H1 (cell line): ENCODE data around the gene SLIT3. TPM values are rescaled to one million over a fixed set of nuclear protein-coding genes. Genes with fewer than 3 reads are reported as not detected.

ENCODE experiments used
- CTCF ChIA-PET: fragments of 300-600 bp; sonication (Branson Sonifier 250); formaldehyde crosslinking; loops from one replicate; lab custom pipeline; 2021; ENCODE audit not compliant: partially characterized antibody; lab: Charles Lee
- POLR2A ChIA-PET: fragments of 300-600 bp; sonication (Branson Sonifier 250); formaldehyde crosslinking; loops from one replicate; lab custom pipeline; 2021; ENCODE audit warnings: inconsistent platforms; ENCODE audit not compliant: partially characterized antibody; lab: Charles Lee
- DNase-seq, 2 experiments: peaks; one replicate each; pipeline versions ENCODE4 v3.0.0 to v3.0.0-alpha.2; 2010 to 2022; ENCODE audit warnings: low spot score in 2 of 2, low read depth in 1 of 2, mixed read lengths in 1 of 2
- FAIRE-seq: peaks from 2 replicates; lab custom pipeline; 2011; peaks lifted over from hg19 to GRCh38; lab: Jason Lieb, UNC
- H2AFZ ChIP-seq: 2 replicates; pipeline ENCODE4 v1.8.1; 2012; ENCODE audit warnings: low read length, inconsistent platforms
- H2AK5ac ChIP-seq: 2 replicates; pipeline ENCODE4 v1.6.1; 2013; ENCODE audit warnings: low read depth, low read length
- H2BK120ac ChIP-seq: replicated peaks from 2 replicates; pipeline ENCODE3; 2013; ENCODE audit warnings: low read depth, low read length, inconsistent platforms
- H2BK12ac ChIP-seq: 2 replicates; pipeline ENCODE4 v1.6.1; 2013; ENCODE audit warnings: low read depth, low read length
- H2BK15ac ChIP-seq: 2 replicates; pipeline ENCODE4 v1.6.1; 2013; ENCODE audit warnings: low read length
- H2BK20ac ChIP-seq: 2 replicates; pipeline ENCODE4 v1.6.1; 2013; ENCODE audit warnings: low read length
- H2BK5ac ChIP-seq: 2 replicates; pipeline ENCODE4 v1.6.1; 2013; ENCODE audit warnings: low read depth, low read length
- H3K14ac ChIP-seq: 2 replicates; pipeline ENCODE4 v1.6.1; 2013; ENCODE audit warnings: inconsistent platforms; ENCODE audit not compliant: insufficient read length
- H3K18ac ChIP-seq: 2 replicates; pipeline ENCODE4 v1.6.1; 2013; ENCODE audit warnings: low read length; ENCODE audit errors: extremely low read depth
- H3K23ac ChIP-seq: 2 replicates; pipeline ENCODE4 v1.6.1; 2013; ENCODE audit warnings: inconsistent platforms; ENCODE audit not compliant: insufficient read length
- H3K23me2 ChIP-seq: 2 replicates; pipeline ENCODE4 v1.6.1; 2013; ENCODE audit warnings: low read depth, low read length
- H3K27ac ChIP-seq: 2 replicates; pipeline ENCODE4 v1.6.1; 2011; ENCODE audit warnings: low read depth, low read length, inconsistent platforms
- H3K27me3 ChIP-seq, 4 experiments: replicated peaks in 1 of 4; 1 replicate in 1 of 4; 2 replicates in 3 of 4; pipeline versions ENCODE4 v1.6.1 to v1.8.1; 2011 to 2013; ENCODE audit warnings: low read length in 3 of 4, mild to moderate bottlenecking in 3 of 4, inconsistent platforms in 2 of 4, mixed read lengths in 2 of 4, moderate library complexity in 1 of 4; ENCODE audit not compliant: control insufficient read depth in 3 of 4, insufficient read depth in 3 of 4; ENCODE audit errors: extremely low read depth in 1 of 4
- H3K36me3 ChIP-seq, 4 experiments: 2 replicates each; pipeline versions ENCODE4 v1.6.1 to v1.8.1; 2011 to 2013; ENCODE audit warnings: mild to moderate bottlenecking in 4 of 4, low read length in 3 of 4, moderate library complexity in 2 of 4, control low read depth in 1 of 4, inconsistent platforms in 1 of 4; ENCODE audit not compliant: insufficient read depth in 4 of 4, control insufficient read depth in 2 of 4
- H3K4ac ChIP-seq: replicated peaks from 2 replicates; pipeline ENCODE3; 2013; ENCODE audit warnings: low read length, low read depth, mixed read lengths, inconsistent platforms; ENCODE audit not compliant: insufficient read length
- H3K4me1 ChIP-seq, 4 experiments: replicated peaks in 1 of 4; 1 replicate in 1 of 4; 2 replicates in 3 of 4; pipeline versions ENCODE4 v1.6.1 to v1.8.1; 2011 to 2013; ENCODE audit warnings: low read length in 3 of 4, inconsistent platforms in 2 of 4, mixed read lengths in 1 of 4; ENCODE audit not compliant: insufficient read depth in 4 of 4, control insufficient read depth in 3 of 4
- H3K4me2 ChIP-seq, 2 experiments: 2 replicates each; pipeline versions ENCODE4 v1.6.1 to v1.8.1; 2011 to 2013; ENCODE audit warnings: low read depth in 2 of 2, low read length in 2 of 2, control low read depth in 1 of 2, inconsistent platforms in 1 of 2, mild to moderate bottlenecking in 1 of 2; ENCODE audit not compliant: insufficient read depth in 1 of 2
- H3K4me3 ChIP-seq, 4 experiments: fragments of 200-600, 300-600 bp in 1 of 4; sonication (generic), shearing (Covaris generic), sonication (Bioruptor Twin) in 1 of 4; 2 replicates each; pipeline versions ENCODE4 v1.5.1 to v1.8.1; 2011 to 2016; ENCODE audit warnings: low read length in 4 of 4, low read depth in 3 of 4, control low read depth in 2 of 4, inconsistent platforms in 2 of 4, mild to moderate bottlenecking in 2 of 4, mixed read lengths in 1 of 4, moderate library complexity in 1 of 4; ENCODE audit not compliant: insufficient read depth in 2 of 4; ENCODE audit errors: extremely low read depth in 1 of 4
- H3K56ac ChIP-seq: replicated peaks from 2 replicates; pipeline ENCODE3; 2013; ENCODE audit warnings: low read depth, mild to moderate bottlenecking, mixed read lengths, low read length, inconsistent platforms; ENCODE audit not compliant: insufficient read length
- H3K79me1 ChIP-seq: 2 replicates; pipeline ENCODE4 v1.6.1; 2013; ENCODE audit warnings: low read depth, low read length, control low read depth
- H3K79me2 ChIP-seq, 2 experiments: 2 replicates each; pipeline versions ENCODE4 v1.6.1 to v1.8.1; 2012 to 2013; ENCODE audit warnings: low read length in 2 of 2, mild to moderate bottlenecking in 2 of 2, inconsistent platforms in 1 of 2; ENCODE audit not compliant: insufficient read depth in 2 of 2, control insufficient read depth in 1 of 2
- H3K9ac ChIP-seq, 4 experiments: replicated peaks in 1 of 4; 1 replicate in 1 of 4; 2 replicates in 3 of 4; pipeline versions ENCODE4 v1.6.1 to v1.8.1; 2011 to 2013; ENCODE audit warnings: low read depth in 3 of 4, low read length in 3 of 4, control low read depth in 2 of 4, mild to moderate bottlenecking in 2 of 4, moderate library complexity in 2 of 4, inconsistent platforms in 1 of 4; ENCODE audit errors: extremely low read depth in 1 of 4
- H3K9me3 ChIP-seq, 2 experiments: 2 replicates each; pipeline versions ENCODE4 v1.6.1 to v1.8.1; 2012 to 2013; ENCODE audit warnings: mild to moderate bottlenecking in 2 of 2, moderate library complexity in 2 of 2, control low read depth in 1 of 2, inconsistent platforms in 1 of 2, low read depth in 1 of 2, low read length in 1 of 2, mixed read lengths in 1 of 2; ENCODE audit not compliant: insufficient read depth in 2 of 2
- H4K20me1 ChIP-seq, 2 experiments: replicated peaks in 1 of 2; 2 replicates each; pipeline versions ENCODE3 to v1.8.1; 2011 to 2013; ENCODE audit warnings: inconsistent platforms in 2 of 2, low read length in 2 of 2, mild to moderate bottlenecking in 1 of 2; ENCODE audit not compliant: insufficient read depth in 2 of 2, control insufficient read depth in 1 of 2
- H4K5ac ChIP-seq: 2 replicates; pipeline ENCODE4 v1.6.1; 2013; ENCODE audit warnings: low read length, low read depth, mixed read lengths, inconsistent platforms; ENCODE audit not compliant: insufficient read length
- H4K8ac ChIP-seq: 2 replicates; pipeline ENCODE4 v1.8.0; 2013; ENCODE audit warnings: mild to moderate bottlenecking, moderate library complexity, low read length, inconsistent platforms; ENCODE audit not compliant: insufficient read depth; ENCODE audit errors: extremely low read depth
- H4K91ac ChIP-seq: replicated peaks from 2 replicates; pipeline ENCODE3; 2013; ENCODE audit warnings: low read length, mixed read lengths, inconsistent platforms; ENCODE audit not compliant: insufficient read length
- ATF2 ChIP-seq: IDR thresholded peaks from 2 replicates; pipeline ENCODE4 v1.6.1; 2012; ENCODE audit warnings: low read length, inconsistent platforms
- BRCA1 ChIP-seq: IDR thresholded peaks from 2 replicates; pipeline ENCODE4 v1.6.1; 2012; ENCODE audit warnings: low read depth, low read length, improper control_type of control experiment
- CHD2 ChIP-seq: IDR thresholded peaks from 2 replicates; pipeline ENCODE4 v1.6.1; 2012; ENCODE audit warnings: low read length, improper control_type of control experiment
- EGR1 ChIP-seq: IDR thresholded peaks from 2 replicates; pipeline ENCODE4 v1.6.1; 2011; ENCODE audit warnings: low read depth, low read length, borderline replicate concordance
- JUN ChIP-seq: IDR thresholded peaks from 2 replicates; pipeline ENCODE4 v1.6.1; 2011; ENCODE audit warnings: low read depth, mild to moderate bottlenecking, improper control_type of control experiment, low read length
- POLR2A ChIP-seq, 2 experiments: IDR thresholded peaks; 1 replicate in 1 of 2; 2 replicates in 1 of 2; pipeline ENCODE4 v1.6.1; 2011; ENCODE audit warnings: low read depth in 2 of 2, low read length in 2 of 2, mild to moderate bottlenecking in 2 of 2; ENCODE audit errors: control extremely low read depth in 1 of 2
- POLR2AphosphoS5 ChIP-seq: IDR thresholded peaks from 2 replicates; pipeline ENCODE4 v1.6.1; 2011; ENCODE audit warnings: low read depth, low read length
- RAD21 ChIP-seq, 2 experiments: IDR thresholded peaks in 1 of 2; conservative IDR thresholded peaks in 1 of 2; 2 replicates each; pipeline ENCODE4 v1.6.1; 2011; ENCODE audit warnings: low read depth in 2 of 2, low read length in 2 of 2, improper control_type of control experiment in 1 of 2, inconsistent platforms in 1 of 2, mild to moderate bottlenecking in 1 of 2, moderate library complexity in 1 of 2
- RXRA ChIP-seq: IDR thresholded peaks from 2 replicates; pipeline ENCODE4 v1.6.1; 2011; ENCODE audit warnings: low read depth, mild to moderate bottlenecking, low read length, moderate library complexity; ENCODE audit not compliant: insufficient read depth
- TAF1 ChIP-seq: IDR thresholded peaks from 2 replicates; pipeline ENCODE4 v1.6.1; 2011; ENCODE audit warnings: mild to moderate bottlenecking, low read depth, low read length
- USF2 ChIP-seq: IDR thresholded peaks from 2 replicates; pipeline ENCODE4 v1.6.1; 2011; ENCODE audit warnings: low read length, improper control_type of control experiment
- WGBS, 2 experiments: shearing (Covaris generic) in 1 of 2; methylation state at CpG; one replicate each; pipeline versions ENCODE4 v1.1.6 to v1.1.7; 2013 to 2015; ENCODE audit warnings: low lambda C conversion rate in 2 of 2, mixed read lengths in 2 of 2, inconsistent platforms in 1 of 2, low coverage in 1 of 2, missing lambda C conversion rate in 1 of 2; ENCODE audit not compliant: insufficient replicate concordance in 2 of 2, insufficient coverage in 1 of 2, insufficient read length in 1 of 2; ENCODE audit errors: extremely low coverage in 1 of 2, missing lambda C conversion rate in 1 of 2; 5-methylcytosine and 5-hydroxymethylcytosine counted together
- polyA plus RNA-seq, 7 experiments: library from polyadenylated mRNA; depleted of rRNA in 3 of 7; stranded (reverse) in 5 of 7; unstranded in 2 of 7; fragments of >200 nt in 5 of 7; fragments of 200-250 nt in 2 of 7; gene quantifications; 1 replicate in 5 of 7; 2 replicates in 1 of 7; 4 replicates in 1 of 7; pipeline versions ENCODE4 v1.2.1 to v1.2.3, GENCODE V29; 2011 to 2013; ENCODE audit warnings: missing spikeins in 2 of 7, mixed read lengths in 2 of 7
- total RNA-seq: library from RNA; stranded (reverse); fragmentation: NEBNext Ultra II Directional; extraction: Animal tissue kit (Norgen Biotek cat#: 25700); gene quantifications from 2 replicates; pipeline ENCODE4 v1.2.1, GENCODE V29; 2021

SLIT3 gene
- total and polyA plus RNA-seq, 2 of the 8 experiments (the other 6 are each of a cell fraction or from before 2014, with no cell fraction given): 1.1 to 1.2 TPM

- H3K79me2 ChIP-seq: no peaks in the 10 kb centered on the region
- H4K91ac ChIP-seq: no peak overlapping the region
- no peaks in the 10 kb centered on the region for H3K79me1 ChIP-seq
- DNase-seq (no peak), FAIRE-seq (no peak)
- no peak overlapping the region for H2BK15ac ChIP-seq
- no peaks in the 10 kb centered on the region for H3K23me2 ChIP-seq
- H3K4me1 ChIP-seq: no peaks in the 10 kb centered on the region
- H3K9me3 ChIP-seq: no peaks in the 10 kb centered on the region
- H3K27ac ChIP-seq: no peak overlapping the region
- H3K27me3 ChIP-seq: no peaks in the 10 kb centered on the region
- H4K5ac ChIP-seq: no peak overlapping the region
- no peak overlapping the region for H2AFZ ChIP-seq
- WGBS, 2 experiments: 86% methylated on average over 16 of the region's 16 CpGs; no CpG with 5 or more reads in 1 of the 2 experiments
- TF ChIP-seq BRCA1 (no peak), CHD2 (no peak), POLR2A (IDR thresholded peaks at IDR 0.05; ENCODE audit: control extremely low read depth in 1 of 2, low read depth in 2 of 2, low read length in 2 of 2) (no peak), USF2 (no peak), POLR2AphosphoS5 (no peak), EGR1 (no peak), RXRA (no peak), TAF1 (no peak), JUN (no peak), ATF2 (no peak), RAD21 (IDR thresholded peaks at IDR 0.05 in 1 of 2, conservative IDR thresholded peaks at IDR 0.05 in 1 of 2; ENCODE audit: low read depth in 2 of 2, low read length in 2 of 2) (no peak)
- TF ChIP-seq, all 59 proteins: peak for 0
- no peak overlapping the region for H2BK20ac ChIP-seq
- no peaks in the 10 kb centered on the region for H4K20me1 ChIP-seq
- H3K18ac ChIP-seq: no peak overlapping the region
- CTCF ChIA-PET: interaction anchor here (0.7 kb wide), 1 partner anchor 15 kb away, joined by 3 read pairs; no protein-coding TSS in a partner anchor
- no peak overlapping the region for H3K4me2 ChIP-seq
- no peak overlapping the region for H2AK5ac ChIP-seq
- H2BK120ac ChIP-seq: no peak overlapping the region
- no peak overlapping the region for H4K8ac ChIP-seq
- H2BK12ac ChIP-seq: no peak overlapping the region
- H3K4ac ChIP-seq: no peak overlapping the region
- H3K23ac ChIP-seq: no peak overlapping the region
- no peak overlapping the region for H3K14ac ChIP-seq
- no peak overlapping the region for H2BK5ac ChIP-seq
- H3K9ac ChIP-seq: no peak overlapping the region
- POLR2A ChIA-PET: no interaction called here
- no peak overlapping the region for H3K4me3 ChIP-seq
- no peaks in the 10 kb centered on the region for H3K36me3 ChIP-seq
- no peak overlapping the region for H3K56ac ChIP-seq
Observed at GRCh38 chr5:169037466-169037865, 263.5 kb downstream of the SLIT3 start.
